H9 (cell line): ENCODE results near the gene PYHIN1. TPM values are rescaled to one million over a fixed set of nuclear protein-coding genes. Genes with fewer than 3 reads are reported as not detected.

Experiments used
- DNase-seq: peaks from one replicate; pipeline ENCODE4 v3.0.0-alpha.2; 2017
- H2AFZ ChIP-seq: one replicate; pipeline ENCODE4 v1.6.1; 2013; ENCODE audit warnings: mild to moderate bottlenecking, low read length, control low read depth, moderate library complexity
- H2AK5ac ChIP-seq: 2 replicates; pipeline ENCODE4 v1.6.1; 2013; ENCODE audit warnings: low read length, control low read depth, mixed read lengths; ENCODE audit not compliant: insufficient read length
- H2BK120ac ChIP-seq: one replicate; pipeline ENCODE4 v1.6.1; 2013; ENCODE audit warnings: low read depth, mild to moderate bottlenecking, low read length, control low read depth, inconsistent platforms; ENCODE audit not compliant: poor library complexity, severe bottlenecking
- H2BK12ac ChIP-seq: 2 replicates; pipeline ENCODE4 v1.6.1; 2013; ENCODE audit warnings: low read length, control low read depth, mixed read lengths, low read depth; ENCODE audit not compliant: insufficient read length
- H2BK15ac ChIP-seq: 2 replicates; pipeline ENCODE4 v1.6.1; 2013; ENCODE audit warnings: low read depth, low read length, control low read depth
- H2BK20ac ChIP-seq: one replicate; pipeline ENCODE4 v1.6.1; 2013; ENCODE audit warnings: low read depth, mild to moderate bottlenecking, low read length, control low read depth, inconsistent platforms; ENCODE audit not compliant: poor library complexity, severe bottlenecking
- H2BK5ac ChIP-seq: 2 replicates; pipeline ENCODE4 v1.6.1; 2013; ENCODE audit warnings: low read length, control low read depth, mixed read lengths; ENCODE audit not compliant: insufficient read length
- H3K14ac ChIP-seq: 2 replicates; pipeline ENCODE4 v1.6.1; 2013; ENCODE audit warnings: low read length, control low read depth; ENCODE audit not compliant: insufficient read depth
- H3K18ac ChIP-seq: 2 replicates; pipeline ENCODE4 v1.6.1; 2013; ENCODE audit warnings: low read depth, mild to moderate bottlenecking, mixed read lengths, low read length, control low read depth; ENCODE audit not compliant: insufficient read length
- H3K23ac ChIP-seq: 2 replicates; pipeline ENCODE4 v1.6.1; 2013; ENCODE audit warnings: low read length, control low read depth, mixed read lengths, low read depth; ENCODE audit not compliant: insufficient read length
- H3K23me2 ChIP-seq: 2 replicates; pipeline ENCODE4 v1.6.1; 2013; ENCODE audit warnings: low read depth, mild to moderate bottlenecking, mixed read lengths, low read length, control low read depth; ENCODE audit not compliant: insufficient read length, poor library complexity, severe bottlenecking
- H3K27ac ChIP-seq: 2 replicates; pipeline ENCODE4 v1.5.1; 2013; ENCODE audit warnings: low read length, control low read depth, mixed read lengths, low read depth; ENCODE audit not compliant: insufficient read length
- H3K27me3 ChIP-seq: 2 replicates; pipeline ENCODE4 v1.6.1; 2013; ENCODE audit warnings: low read length, control low read depth, inconsistent platforms; ENCODE audit not compliant: insufficient read depth
- H3K4ac ChIP-seq: 2 replicates; pipeline ENCODE4 v1.6.1; 2013; ENCODE audit warnings: low read depth, mild to moderate bottlenecking, control low read depth, inconsistent platforms, low read length, moderate library complexity
- H3K4me1 ChIP-seq: 2 replicates; pipeline ENCODE4 v1.6.1; 2013; ENCODE audit warnings: low read length, control low read depth, inconsistent platforms; ENCODE audit not compliant: insufficient read depth
- H3K4me2 ChIP-seq: 2 replicates; pipeline ENCODE4 v1.6.1; 2013; ENCODE audit warnings: low read length, control low read depth, mixed read lengths; ENCODE audit not compliant: insufficient read length, insufficient read depth
- H3K56ac ChIP-seq: 2 replicates; pipeline ENCODE4 v1.6.1; 2013; ENCODE audit warnings: low read depth, mild to moderate bottlenecking, mixed read lengths, low read length, control low read depth; ENCODE audit not compliant: insufficient read length
- H3K79me1 ChIP-seq: 2 replicates; pipeline ENCODE4 v1.6.1; 2013; ENCODE audit warnings: low read depth, mild to moderate bottlenecking, moderate library complexity, low read length, control low read depth, inconsistent platforms; ENCODE audit not compliant: insufficient read depth, poor library complexity, severe bottlenecking
- H3K79me2 ChIP-seq: 2 replicates; pipeline ENCODE4 v1.6.1; 2013; ENCODE audit warnings: low read length, control low read depth, inconsistent platforms; ENCODE audit not compliant: insufficient read depth
- H3K9ac ChIP-seq: 2 replicates; pipeline ENCODE4 v1.6.1; 2013; ENCODE audit warnings: low read length, control low read depth, mixed read lengths; ENCODE audit not compliant: insufficient read length; ENCODE audit errors: extremely low read depth
- H3K9me3 ChIP-seq: one replicate; pipeline ENCODE4 v1.6.1; 2013; ENCODE audit warnings: low read depth, low read length, inconsistent platforms; ENCODE audit not compliant: control insufficient read depth
- H3T11ph ChIP-seq: one replicate; pipeline ENCODE4 v1.6.1; 2013; ENCODE audit warnings: mild to moderate bottlenecking, low read length, control low read depth, inconsistent platforms
- H4K20me1 ChIP-seq: one replicate; pipeline ENCODE4 v1.6.1; 2013; ENCODE audit not compliant: control insufficient read depth, insufficient read length, insufficient read depth
- H4K5ac ChIP-seq: 2 replicates; pipeline ENCODE4 v1.6.1; 2013; ENCODE audit warnings: low read depth, mild to moderate bottlenecking, mixed read lengths, low read length, control low read depth; ENCODE audit not compliant: insufficient read length
- H4K8ac ChIP-seq: replicated peaks from 2 replicates; pipeline ENCODE4 v1.6.1; 2013; ENCODE audit warnings: low read length, control low read depth, mixed read lengths, low read depth; ENCODE audit not compliant: insufficient read length
- H4K91ac ChIP-seq: 2 replicates; pipeline ENCODE4 v1.6.1; 2013; ENCODE audit warnings: low read depth, mild to moderate bottlenecking, moderate library complexity, mixed read lengths, low read length, control low read depth; ENCODE audit not compliant: insufficient read length
- H3K27ac Mint-ChIP-seq, 3 experiments: 2 replicates in 2 of 3; 3 replicates in 1 of 3; pipeline ENCODE4 v1.8.0; 2020 to 2021; ENCODE audit warnings: mixed read lengths in 3 of 3, mild to moderate bottlenecking in 1 of 3, moderate library complexity in 1 of 3
- H3K27me3 Mint-ChIP-seq: 2 replicates; pipeline ENCODE4 v1.8.0; 2021; ENCODE audit warnings: low read depth, mild to moderate bottlenecking, moderate library complexity, mixed read lengths
- H3K36me3 Mint-ChIP-seq, 3 experiments: 2 replicates in 2 of 3; 3 replicates in 1 of 3; pipeline ENCODE4 v1.8.0; 2020 to 2021; ENCODE audit warnings: low read depth in 3 of 3, mixed read lengths in 3 of 3; ENCODE audit not compliant: insufficient read depth in 1 of 3
- H3K4me1 Mint-ChIP-seq, 2 experiments: 2 replicates each; pipeline ENCODE4 v1.8.0; 2020; ENCODE audit warnings: mixed read lengths in 2 of 2
- H3K4me3 Mint-ChIP-seq, 2 experiments: 2 replicates in 1 of 2; 3 replicates in 1 of 2; pipeline ENCODE4 v1.8.0; 2020 to 2021; ENCODE audit warnings: mild to moderate bottlenecking in 2 of 2, mixed read lengths in 2 of 2, moderate library complexity in 1 of 2
- H3K9me3 Mint-ChIP-seq, 2 experiments: 2 replicates in 1 of 2; 3 replicates in 1 of 2; pipeline ENCODE4 v1.8.0; 2020; ENCODE audit warnings: mild to moderate bottlenecking in 2 of 2, mixed read lengths in 2 of 2, moderate library complexity in 1 of 2
- total RNA-seq: library from RNA; stranded (reverse); gene quantifications from 2 replicates; pipeline ENCODE4 v1.2.1, GENCODE V29; 2021
- TF ChIP-seq, protein P1 (sequence below): fragments of 200-600 bp; sonication (generic); conservative IDR thresholded peaks from 3 replicates; pipeline ENCODE4 v1.8.0; 2021; ENCODE audit warnings: antibody characterized with exemption, mild to moderate bottlenecking

PYHIN1 gene
- total RNA-seq, 1 experiment from 2014 or later, result not detected

DNA sequence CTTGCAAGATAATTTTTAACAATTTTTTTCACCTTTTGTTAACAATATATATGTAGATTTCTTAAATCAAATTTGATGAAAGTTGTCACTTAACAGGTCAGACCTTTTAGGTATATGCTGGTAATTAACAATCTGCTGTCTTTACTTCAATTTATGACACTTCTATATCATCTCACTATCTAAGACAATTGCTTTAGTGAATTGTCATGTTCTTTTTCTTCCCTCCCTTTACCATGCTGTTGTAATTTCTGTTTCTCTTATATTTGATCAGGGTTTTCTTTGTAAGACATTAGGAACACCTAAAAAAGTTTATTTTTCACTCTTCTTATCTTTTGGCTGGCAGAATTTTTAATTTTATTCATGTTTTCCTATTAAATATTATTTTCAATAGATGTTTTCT lies 80.4 kb downstream of the PYHIN1 start:
- no peak overlapping the region for H3K18ac ChIP-seq
- H2BK20ac ChIP-seq, result no peak overlapping the region
- H4K20me1 ChIP-seq, result no peaks in the 10 kb centered on the region
- no peaks in the 10 kb centered on the region for H3K79me1 ChIP-seq
- H3K9ac ChIP-seq, result no peak overlapping the region
- no peak overlapping the region for H2AK5ac ChIP-seq
- no peak overlapping the region for H3K27ac ChIP-seq
- no peak overlapping the region for H3K4me2 ChIP-seq
- H2BK5ac ChIP-seq, result no peak overlapping the region
- no peak overlapping the region for H3K56ac ChIP-seq
- DNase-seq, result no peak
- peaks cover 4% of the 10 kb centered on the region; the same call in 1 of the 2 replicates for H3K4me1 ChIP-seq
- no peak overlapping the region for H2BK15ac ChIP-seq
- no peak overlapping the region for H4K8ac ChIP-seq
- no peak overlapping the region for H3K14ac ChIP-seq
- H3K9me3 ChIP-seq, result no peaks in the 10 kb centered on the region
- no peak overlapping the region for H4K91ac ChIP-seq
- H3K23me2 ChIP-seq, result no peaks in the 10 kb centered on the region
- Mint-ChIP-seq H3K4me3 (no peak overlapping the region), H3K27ac (no peak overlapping the region), H3K4me1 (peaks cover 29 to 33% of the 10 kb centered on the region in 2 experiments), H3K36me3 (no peaks in the 10 kb centered on the region), H3K9me3 (no peaks in the 10 kb centered on the region), H3K27me3 (peaks cover 6% of the 10 kb centered on the region; the same call in 1 of the 2 replicates)
- H3K4ac ChIP-seq, result no peak overlapping the region
- H2AFZ ChIP-seq, result no peak overlapping the region
- no peak overlapping the region for H3T11ph ChIP-seq
- peaks cover 7% of the 10 kb centered on the region; the same call in 1 of the 2 replicates for H3K27me3 ChIP-seq
- no peak overlapping the region for H3K23ac ChIP-seq
- no peak overlapping the region for H2BK120ac ChIP-seq
- H2BK12ac ChIP-seq, result no peak overlapping the region
- no peak overlapping the region for H4K5ac ChIP-seq
- TF ChIP-seq, protein P1, sequence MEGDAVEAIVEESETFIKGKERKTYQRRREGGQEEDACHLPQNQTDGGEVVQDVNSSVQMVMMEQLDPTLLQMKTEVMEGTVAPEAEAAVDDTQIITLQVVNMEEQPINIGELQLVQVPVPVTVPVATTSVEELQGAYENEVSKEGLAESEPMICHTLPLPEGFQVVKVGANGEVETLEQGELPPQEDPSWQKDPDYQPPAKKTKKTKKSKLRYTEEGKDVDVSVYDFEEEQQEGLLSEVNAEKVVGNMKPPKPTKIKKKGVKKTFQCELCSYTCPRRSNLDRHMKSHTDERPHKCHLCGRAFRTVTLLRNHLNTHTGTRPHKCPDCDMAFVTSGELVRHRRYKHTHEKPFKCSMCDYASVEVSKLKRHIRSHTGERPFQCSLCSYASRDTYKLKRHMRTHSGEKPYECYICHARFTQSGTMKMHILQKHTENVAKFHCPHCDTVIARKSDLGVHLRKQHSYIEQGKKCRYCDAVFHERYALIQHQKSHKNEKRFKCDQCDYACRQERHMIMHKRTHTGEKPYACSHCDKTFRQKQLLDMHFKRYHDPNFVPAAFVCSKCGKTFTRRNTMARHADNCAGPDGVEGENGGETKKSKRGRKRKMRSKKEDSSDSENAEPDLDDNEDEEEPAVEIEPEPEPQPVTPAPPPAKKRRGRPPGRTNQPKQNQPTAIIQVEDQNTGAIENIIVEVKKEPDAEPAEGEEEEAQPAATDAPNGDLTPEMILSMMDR, result no peak
- no peaks in the 10 kb centered on the region for H3K79me2 ChIP-seq
